H1 (cell line): ENCODE data around the gene CDH6. TPM values are rescaled to one million over a fixed set of nuclear protein-coding genes. Genes with fewer than 3 reads are reported as not detected.

Experiments used
- CTCF ChIA-PET: fragments of 300-600 bp; sonication (Branson Sonifier 250); formaldehyde crosslinking; loops from one replicate; lab custom pipeline; 2021; ENCODE audit not compliant: partially characterized antibody; lab: Charles Lee
- POLR2A ChIA-PET: fragments of 300-600 bp; sonication (Branson Sonifier 250); formaldehyde crosslinking; loops from one replicate; lab custom pipeline; 2021; ENCODE audit warnings: inconsistent platforms; ENCODE audit not compliant: partially characterized antibody; lab: Charles Lee
- DNase-seq, 2 experiments: peaks; one replicate each; pipeline versions ENCODE4 v3.0.0 to v3.0.0-alpha.2; 2010 to 2022; ENCODE audit warnings: low spot score in 2 of 2, low read depth in 1 of 2, mixed read lengths in 1 of 2
- FAIRE-seq: peaks from 2 replicates; lab custom pipeline; 2011; peaks lifted over from hg19 to GRCh38; lab: Jason Lieb, UNC
- H2AFZ ChIP-seq: 2 replicates; pipeline ENCODE4 v1.8.1; 2012; ENCODE audit warnings: low read length, inconsistent platforms
- H2AK5ac ChIP-seq: 2 replicates; pipeline ENCODE4 v1.6.1; 2013; ENCODE audit warnings: low read depth, low read length
- H2BK120ac ChIP-seq: replicated peaks from 2 replicates; pipeline ENCODE3; 2013; ENCODE audit warnings: low read depth, low read length, inconsistent platforms
- H2BK12ac ChIP-seq: 2 replicates; pipeline ENCODE4 v1.6.1; 2013; ENCODE audit warnings: low read depth, low read length
- H2BK15ac ChIP-seq: 2 replicates; pipeline ENCODE4 v1.6.1; 2013; ENCODE audit warnings: low read length
- H2BK20ac ChIP-seq: 2 replicates; pipeline ENCODE4 v1.6.1; 2013; ENCODE audit warnings: low read length
- H2BK5ac ChIP-seq: 2 replicates; pipeline ENCODE4 v1.6.1; 2013; ENCODE audit warnings: low read depth, low read length
- H3K14ac ChIP-seq: 2 replicates; pipeline ENCODE4 v1.6.1; 2013; ENCODE audit warnings: inconsistent platforms; ENCODE audit not compliant: insufficient read length
- H3K18ac ChIP-seq: 2 replicates; pipeline ENCODE4 v1.6.1; 2013; ENCODE audit warnings: low read length; ENCODE audit errors: extremely low read depth
- H3K23ac ChIP-seq: 2 replicates; pipeline ENCODE4 v1.6.1; 2013; ENCODE audit warnings: inconsistent platforms; ENCODE audit not compliant: insufficient read length
- H3K23me2 ChIP-seq: 2 replicates; pipeline ENCODE4 v1.6.1; 2013; ENCODE audit warnings: low read depth, low read length
- H3K27ac ChIP-seq: 2 replicates; pipeline ENCODE4 v1.6.1; 2011; ENCODE audit warnings: low read depth, low read length, inconsistent platforms
- H3K27me3 ChIP-seq, 4 experiments: replicated peaks in 1 of 4; 1 replicate in 1 of 4; 2 replicates in 3 of 4; pipeline versions ENCODE4 v1.6.1 to v1.8.1; 2011 to 2013; ENCODE audit warnings: low read length in 3 of 4, mild to moderate bottlenecking in 3 of 4, inconsistent platforms in 2 of 4, mixed read lengths in 2 of 4, moderate library complexity in 1 of 4; ENCODE audit not compliant: control insufficient read depth in 3 of 4, insufficient read depth in 3 of 4; ENCODE audit errors: extremely low read depth in 1 of 4
- H3K36me3 ChIP-seq, 4 experiments: 2 replicates each; pipeline versions ENCODE4 v1.6.1 to v1.8.1; 2011 to 2013; ENCODE audit warnings: mild to moderate bottlenecking in 4 of 4, low read length in 3 of 4, moderate library complexity in 2 of 4, control low read depth in 1 of 4, inconsistent platforms in 1 of 4; ENCODE audit not compliant: insufficient read depth in 4 of 4, control insufficient read depth in 2 of 4
- H3K4ac ChIP-seq: replicated peaks from 2 replicates; pipeline ENCODE3; 2013; ENCODE audit warnings: low read length, low read depth, mixed read lengths, inconsistent platforms; ENCODE audit not compliant: insufficient read length
- H3K4me1 ChIP-seq, 4 experiments: replicated peaks in 1 of 4; 1 replicate in 1 of 4; 2 replicates in 3 of 4; pipeline versions ENCODE4 v1.6.1 to v1.8.1; 2011 to 2013; ENCODE audit warnings: low read length in 3 of 4, inconsistent platforms in 2 of 4, mixed read lengths in 1 of 4; ENCODE audit not compliant: insufficient read depth in 4 of 4, control insufficient read depth in 3 of 4
- H3K4me2 ChIP-seq, 2 experiments: 2 replicates each; pipeline versions ENCODE4 v1.6.1 to v1.8.1; 2011 to 2013; ENCODE audit warnings: low read depth in 2 of 2, low read length in 2 of 2, control low read depth in 1 of 2, inconsistent platforms in 1 of 2, mild to moderate bottlenecking in 1 of 2; ENCODE audit not compliant: insufficient read depth in 1 of 2
- H3K4me3 ChIP-seq, 4 experiments: fragments of 200-600, 300-600 bp in 1 of 4; sonication (generic), shearing (Covaris generic), sonication (Bioruptor Twin) in 1 of 4; 2 replicates each; pipeline versions ENCODE4 v1.5.1 to v1.8.1; 2011 to 2016; ENCODE audit warnings: low read length in 4 of 4, low read depth in 3 of 4, control low read depth in 2 of 4, inconsistent platforms in 2 of 4, mild to moderate bottlenecking in 2 of 4, mixed read lengths in 1 of 4, moderate library complexity in 1 of 4; ENCODE audit not compliant: insufficient read depth in 2 of 4; ENCODE audit errors: extremely low read depth in 1 of 4
- H3K56ac ChIP-seq: replicated peaks from 2 replicates; pipeline ENCODE3; 2013; ENCODE audit warnings: low read depth, mild to moderate bottlenecking, mixed read lengths, low read length, inconsistent platforms; ENCODE audit not compliant: insufficient read length
- H3K79me1 ChIP-seq: 2 replicates; pipeline ENCODE4 v1.6.1; 2013; ENCODE audit warnings: low read depth, low read length, control low read depth
- H3K79me2 ChIP-seq, 2 experiments: 2 replicates each; pipeline versions ENCODE4 v1.6.1 to v1.8.1; 2012 to 2013; ENCODE audit warnings: low read length in 2 of 2, mild to moderate bottlenecking in 2 of 2, inconsistent platforms in 1 of 2; ENCODE audit not compliant: insufficient read depth in 2 of 2, control insufficient read depth in 1 of 2
- H3K9ac ChIP-seq, 4 experiments: replicated peaks in 1 of 4; 1 replicate in 1 of 4; 2 replicates in 3 of 4; pipeline versions ENCODE4 v1.6.1 to v1.8.1; 2011 to 2013; ENCODE audit warnings: low read depth in 3 of 4, low read length in 3 of 4, control low read depth in 2 of 4, mild to moderate bottlenecking in 2 of 4, moderate library complexity in 2 of 4, inconsistent platforms in 1 of 4; ENCODE audit errors: extremely low read depth in 1 of 4
- H3K9me3 ChIP-seq, 2 experiments: 2 replicates each; pipeline versions ENCODE4 v1.6.1 to v1.8.1; 2012 to 2013; ENCODE audit warnings: mild to moderate bottlenecking in 2 of 2, moderate library complexity in 2 of 2, control low read depth in 1 of 2, inconsistent platforms in 1 of 2, low read depth in 1 of 2, low read length in 1 of 2, mixed read lengths in 1 of 2; ENCODE audit not compliant: insufficient read depth in 2 of 2
- H4K20me1 ChIP-seq, 2 experiments: replicated peaks in 1 of 2; 2 replicates each; pipeline versions ENCODE3 to v1.8.1; 2011 to 2013; ENCODE audit warnings: inconsistent platforms in 2 of 2, low read length in 2 of 2, mild to moderate bottlenecking in 1 of 2; ENCODE audit not compliant: insufficient read depth in 2 of 2, control insufficient read depth in 1 of 2
- H4K5ac ChIP-seq: 2 replicates; pipeline ENCODE4 v1.6.1; 2013; ENCODE audit warnings: low read length, low read depth, mixed read lengths, inconsistent platforms; ENCODE audit not compliant: insufficient read length
- H4K8ac ChIP-seq: 2 replicates; pipeline ENCODE4 v1.8.0; 2013; ENCODE audit warnings: mild to moderate bottlenecking, moderate library complexity, low read length, inconsistent platforms; ENCODE audit not compliant: insufficient read depth; ENCODE audit errors: extremely low read depth
- H4K91ac ChIP-seq: replicated peaks from 2 replicates; pipeline ENCODE3; 2013; ENCODE audit warnings: low read length, mixed read lengths, inconsistent platforms; ENCODE audit not compliant: insufficient read length
- CEBPB ChIP-seq: IDR thresholded peaks from 2 replicates; pipeline ENCODE4 v1.6.1; 2012; ENCODE audit warnings: low read depth, low read length
- GABPA ChIP-seq: IDR thresholded peaks from 2 replicates; pipeline ENCODE4 v1.6.1; 2011; ENCODE audit warnings: mild to moderate bottlenecking, low read length, moderate library complexity, borderline replicate concordance; ENCODE audit not compliant: insufficient read depth
- GTF2F1 ChIP-seq: IDR thresholded peaks from 2 replicates; pipeline ENCODE4 v1.6.1; 2012; ENCODE audit warnings: low read depth, low read length, improper control_type of control experiment, borderline replicate concordance
- KDM1A ChIP-seq: fragments of 200-600, 300-600 bp; sonication (generic); IDR thresholded peaks from 2 replicates; pipeline ENCODE4 v1.7.1; 2016; ENCODE audit warnings: mild to moderate bottlenecking, low read length, borderline replicate concordance
- KDM4A ChIP-seq: IDR thresholded peaks from one replicate; pipeline ENCODE4 v1.7.1; 2012; ENCODE audit warnings: low read depth, mild to moderate bottlenecking, moderate library complexity, low read length, inconsistent platforms; ENCODE audit not compliant: severe bottlenecking
- MAX ChIP-seq: IDR thresholded peaks from 2 replicates; pipeline ENCODE4 v1.6.1; 2012; ENCODE audit warnings: inconsistent platforms
- POU5F1 ChIP-seq: IDR thresholded peaks from 2 replicates; pipeline ENCODE4 v1.6.1; 2011; ENCODE audit warnings: low read depth, mild to moderate bottlenecking, low read length, moderate library complexity
- RFX5 ChIP-seq: IDR thresholded peaks from 2 replicates; pipeline ENCODE4 v1.6.1; 2011; ENCODE audit warnings: low read depth, low read length, improper control_type of control experiment, borderline replicate concordance
- RNF2 ChIP-seq: fragments of 200-900, 300-1000 bp; sonication (generic); IDR thresholded peaks from 2 replicates; pipeline ENCODE4 v1.7.1; 2016; ENCODE audit warnings: borderline replicate concordance, low read depth, mild to moderate bottlenecking, antibody characterized with exemption, low read length; ENCODE audit not compliant: poor library complexity, severe bottlenecking; ENCODE audit errors: missing control alignments
- SRF ChIP-seq: IDR thresholded peaks from 2 replicates; pipeline ENCODE4 v1.6.1; 2011; ENCODE audit warnings: mild to moderate bottlenecking, low read depth, low read length, moderate library complexity
- SUZ12 ChIP-seq: fragments of 200-600 bp; sonication (generic); IDR thresholded peaks from 2 replicates; pipeline ENCODE4 v1.6.1; 2012; ENCODE audit warnings: mild to moderate bottlenecking, inconsistent platforms, low read length, moderate library complexity, mixed read lengths
- USF2 ChIP-seq: IDR thresholded peaks from 2 replicates; pipeline ENCODE4 v1.6.1; 2011; ENCODE audit warnings: low read length, improper control_type of control experiment
- WGBS, 2 experiments: shearing (Covaris generic) in 1 of 2; methylation state at CpG; one replicate each; pipeline versions ENCODE4 v1.1.6 to v1.1.7; 2013 to 2015; ENCODE audit warnings: low lambda C conversion rate in 2 of 2, mixed read lengths in 2 of 2, inconsistent platforms in 1 of 2, low coverage in 1 of 2, missing lambda C conversion rate in 1 of 2; ENCODE audit not compliant: insufficient replicate concordance in 2 of 2, insufficient coverage in 1 of 2, insufficient read length in 1 of 2; ENCODE audit errors: extremely low coverage in 1 of 2, missing lambda C conversion rate in 1 of 2; 5-methylcytosine and 5-hydroxymethylcytosine counted together
- polyA plus RNA-seq, 7 experiments: library from polyadenylated mRNA; depleted of rRNA in 3 of 7; stranded (reverse) in 5 of 7; unstranded in 2 of 7; fragments of >200 nt in 5 of 7; fragments of 200-250 nt in 2 of 7; gene quantifications; 1 replicate in 5 of 7; 2 replicates in 1 of 7; 4 replicates in 1 of 7; pipeline versions ENCODE4 v1.2.1 to v1.2.3, GENCODE V29; 2011 to 2013; ENCODE audit warnings: missing spikeins in 2 of 7, mixed read lengths in 2 of 7
- total RNA-seq: library from RNA; stranded (reverse); fragmentation: NEBNext Ultra II Directional; extraction: Animal tissue kit (Norgen Biotek cat#: 25700); gene quantifications from 2 replicates; pipeline ENCODE4 v1.2.1, GENCODE V29; 2021

CDH6 gene
- total and polyA plus RNA-seq, 2 of the 8 experiments (the other 6 are each of a cell fraction or from before 2014, with no cell fraction given), result 1.4 to 1.9 TPM

GRCh38 chr5:31300501-31300900 is 107.0 kb downstream of the CDH6 start:
- DNase-seq (no peak), FAIRE-seq (no peak)
- no peak overlapping the region for H3K56ac ChIP-seq
- H3K36me3 ChIP-seq, result peaks cover 0 to 6% (median 0%) of the 10 kb centered on the region in 4 experiments; a peak in 1 of 8 replicates
- no peak overlapping the region for H3K9ac ChIP-seq
- H3K79me2 ChIP-seq, result no peaks in the 10 kb centered on the region
- peaks cover 0 to 3% (median 1%) of the 10 kb centered on the region in 4 experiments; a peak in 1 of 7 replicates for H3K4me1 ChIP-seq
- no peak overlapping the region for H3K4me2 ChIP-seq
- H4K20me1 ChIP-seq, result no peaks in the 10 kb centered on the region
- no peak overlapping the region for H3K27ac ChIP-seq
- no peak overlapping the region for H2AFZ ChIP-seq
- no peak overlapping the region for H3K4ac ChIP-seq
- no peak overlapping the region for H2BK5ac ChIP-seq
- no peaks in the 10 kb centered on the region for H3K27me3 ChIP-seq
- H4K8ac ChIP-seq, result no peak overlapping the region
- WGBS, 2 experiments, result 32% methylated on average over 1 of the region's 1 CpG; no CpG with 5 or more reads in 1 of the 2 experiments
- H2BK20ac ChIP-seq, result no peak overlapping the region
- H2BK120ac ChIP-seq, result no peak overlapping the region
- no peak overlapping the region for H4K91ac ChIP-seq
- no peak overlapping the region for H2BK12ac ChIP-seq
- no peak overlapping the region for H3K14ac ChIP-seq
- H2AK5ac ChIP-seq, result no peak overlapping the region
- no peaks in the 10 kb centered on the region for H3K9me3 ChIP-seq
- H3K23ac ChIP-seq, result no peak overlapping the region
- no peak overlapping the region; the same call in 1 of the 2 replicates for H3K18ac ChIP-seq
- POLR2A ChIA-PET, result no interaction called here
- no peak overlapping the region for H2BK15ac ChIP-seq
- H3K23me2 ChIP-seq, result no peaks in the 10 kb centered on the region
- CTCF ChIA-PET, result interaction anchor here (1.2 kb wide), 1 partner anchor 32 kb away, joined by 3 read pairs; no protein-coding TSS in a partner anchor
- H4K5ac ChIP-seq, result no peak overlapping the region
- no peaks in the 10 kb centered on the region for H3K79me1 ChIP-seq
- no peak overlapping the region for H3K4me3 ChIP-seq
- TF ChIP-seq RFX5, result no peak
- TF ChIP-seq SRF, result no peak
- TF ChIP-seq KDM1A, result no peak
- no peak for TF ChIP-seq USF2
- TF ChIP-seq KDM4A, result no peak
- no peak for TF ChIP-seq MAX
- TF ChIP-seq POU5F1, result no peak
- no peak for TF ChIP-seq RNF2
- TF ChIP-seq GTF2F1, result no peak
- TF ChIP-seq SUZ12, result no peak
- TF ChIP-seq GABPA, result no peak
- no peak for TF ChIP-seq CEBPB
